GM18873 (cell line): ENCODE measurements around the gene CTSV.
A peak's percentile ranks its signal among the peaks of the same experiment; 100 is the strongest.
"Not testable (repeated sequence)": the region's sequence is repeated elsewhere in the genome, so short reads cannot be mapped to it uniquely, and the experiment has no call there.

ENCODE experiments used
- ATAC-seq: cut with Tn5 transposase; IDR thresholded peaks from one replicate; pipeline ENCODE4 v1.9.1; 2021; ENCODE audit warnings: mild to moderate bottlenecking, moderate library complexity, moderate number of reproducible peaks; ENCODE audit not compliant: unreplicated experiment, low FRiP score

The CTSV gene

GRCh38 chr9:97045300-97045699, 6.4 kb upstream of the CTSV start:
- ATAC-seq: no peak

GRCh38 chr9:97041898-97042297, 3.0 kb upstream of the CTSV start:
- no peak for ATAC-seq

GRCh38 chr9:97039514-97039860, 545 bp upstream of the CTSV start:
- ATAC-seq: no peak

- not testable (repeated sequence) for ATAC-seq
Measured at GRCh38 chr9:97023505-97023904, 15.4 kb downstream of the CTSV start.

GRCh38 chr9:97013151-97014132, 25.5 kb downstream of the CTSV start:
- peak; percentile 67 for ATAC-seq

GRCh38 chr9:97012617-97013016, 26.3 kb downstream of the CTSV start:
- peak; percentile 59 for ATAC-seq

GRCh38 chr9:97002195-97002594, 36.7 kb downstream of the CTSV start:
- ATAC-seq: not testable (repeated sequence)

GRCh38 chr9:97001338-97001737, 37.6 kb downstream of the CTSV start:
- ATAC-seq: not testable (repeated sequence)

GRCh38 chr9:97000139-97000787, 38.7 kb downstream of the CTSV start:
- ATAC-seq: not testable (repeated sequence)

- not testable (repeated sequence) for ATAC-seq
Measured at GRCh38 chr9:96999733-97000132, 39.2 kb downstream of the CTSV start.

GRCh38 chr9:96997009-96997701, 41.8 kb downstream of the CTSV start:
- not testable (repeated sequence) for ATAC-seq

GRCh38 chr9:96994531-96995016, 44.4 kb downstream of the CTSV start:
- not testable (repeated sequence) for ATAC-seq

- not testable (repeated sequence) for ATAC-seq
Measured at GRCh38 chr9:96992303-96992702, 46.6 kb downstream of the CTSV start.

GRCh38 chr9:96989747-96990318, 49.1 kb downstream of the CTSV start:
- not testable (repeated sequence) for ATAC-seq

GRCh38 chr9:96984887-96985286, 54.1 kb downstream of the CTSV start:
- not testable (repeated sequence) for ATAC-seq

GRCh38 chr9:96984139-96984538, 54.8 kb downstream of the CTSV start:
- ATAC-seq: not testable (repeated sequence)

- not testable (repeated sequence) for ATAC-seq
Measured at GRCh38 chr9:96983496-96984122, 55.3 kb downstream of the CTSV start.
